ENCODE results near the gene SDSL. TPM values are rescaled to one million over a fixed set of nuclear protein-coding genes. Genes with fewer than 3 reads are reported as not detected.

The SDSL gene
- total and polyA plus RNA-seq, 2 experiments from 2014 or later = not detected

DNA sequence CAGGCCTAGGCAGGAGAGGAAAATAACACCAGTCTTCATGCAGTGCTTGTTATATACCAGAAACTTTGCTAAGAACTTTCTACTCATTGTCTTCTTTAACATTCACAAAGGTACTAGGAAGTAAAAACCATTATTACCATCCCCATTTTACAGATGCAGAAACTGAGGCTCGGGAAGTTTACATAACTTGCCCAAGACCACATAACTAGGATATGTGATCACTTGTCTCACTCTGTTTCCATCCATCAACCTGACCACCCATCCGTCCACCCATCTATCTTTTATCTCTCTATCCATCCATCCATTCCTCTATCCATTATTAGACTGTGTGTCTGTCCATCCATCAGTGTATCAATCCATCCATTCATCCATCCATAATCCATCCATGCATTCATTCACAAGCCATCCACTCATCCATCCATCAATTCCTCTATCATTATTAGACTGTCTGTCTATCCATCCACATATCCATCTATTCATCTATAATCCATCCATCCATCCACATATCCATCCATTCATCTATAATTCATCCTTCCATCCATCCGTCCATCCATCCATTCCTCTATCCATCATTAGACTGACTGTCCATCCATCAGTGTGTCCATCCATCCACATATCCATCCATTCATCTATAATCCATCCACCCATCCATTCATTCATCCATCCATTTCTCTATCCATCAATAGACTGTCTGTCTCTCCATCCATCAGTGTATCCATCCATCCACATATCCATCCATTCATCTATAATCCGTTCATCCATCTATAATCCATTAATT is 16.5 kb downstream of the SDSL start:
- TF ChIP-seq, protein P1, sequence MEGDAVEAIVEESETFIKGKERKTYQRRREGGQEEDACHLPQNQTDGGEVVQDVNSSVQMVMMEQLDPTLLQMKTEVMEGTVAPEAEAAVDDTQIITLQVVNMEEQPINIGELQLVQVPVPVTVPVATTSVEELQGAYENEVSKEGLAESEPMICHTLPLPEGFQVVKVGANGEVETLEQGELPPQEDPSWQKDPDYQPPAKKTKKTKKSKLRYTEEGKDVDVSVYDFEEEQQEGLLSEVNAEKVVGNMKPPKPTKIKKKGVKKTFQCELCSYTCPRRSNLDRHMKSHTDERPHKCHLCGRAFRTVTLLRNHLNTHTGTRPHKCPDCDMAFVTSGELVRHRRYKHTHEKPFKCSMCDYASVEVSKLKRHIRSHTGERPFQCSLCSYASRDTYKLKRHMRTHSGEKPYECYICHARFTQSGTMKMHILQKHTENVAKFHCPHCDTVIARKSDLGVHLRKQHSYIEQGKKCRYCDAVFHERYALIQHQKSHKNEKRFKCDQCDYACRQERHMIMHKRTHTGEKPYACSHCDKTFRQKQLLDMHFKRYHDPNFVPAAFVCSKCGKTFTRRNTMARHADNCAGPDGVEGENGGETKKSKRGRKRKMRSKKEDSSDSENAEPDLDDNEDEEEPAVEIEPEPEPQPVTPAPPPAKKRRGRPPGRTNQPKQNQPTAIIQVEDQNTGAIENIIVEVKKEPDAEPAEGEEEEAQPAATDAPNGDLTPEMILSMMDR (conservative IDR thresholded peaks at IDR 0.05; ENCODE audit: low read depth in 2 of 2) = no peak
- TF ChIP-seq, protein P2, sequence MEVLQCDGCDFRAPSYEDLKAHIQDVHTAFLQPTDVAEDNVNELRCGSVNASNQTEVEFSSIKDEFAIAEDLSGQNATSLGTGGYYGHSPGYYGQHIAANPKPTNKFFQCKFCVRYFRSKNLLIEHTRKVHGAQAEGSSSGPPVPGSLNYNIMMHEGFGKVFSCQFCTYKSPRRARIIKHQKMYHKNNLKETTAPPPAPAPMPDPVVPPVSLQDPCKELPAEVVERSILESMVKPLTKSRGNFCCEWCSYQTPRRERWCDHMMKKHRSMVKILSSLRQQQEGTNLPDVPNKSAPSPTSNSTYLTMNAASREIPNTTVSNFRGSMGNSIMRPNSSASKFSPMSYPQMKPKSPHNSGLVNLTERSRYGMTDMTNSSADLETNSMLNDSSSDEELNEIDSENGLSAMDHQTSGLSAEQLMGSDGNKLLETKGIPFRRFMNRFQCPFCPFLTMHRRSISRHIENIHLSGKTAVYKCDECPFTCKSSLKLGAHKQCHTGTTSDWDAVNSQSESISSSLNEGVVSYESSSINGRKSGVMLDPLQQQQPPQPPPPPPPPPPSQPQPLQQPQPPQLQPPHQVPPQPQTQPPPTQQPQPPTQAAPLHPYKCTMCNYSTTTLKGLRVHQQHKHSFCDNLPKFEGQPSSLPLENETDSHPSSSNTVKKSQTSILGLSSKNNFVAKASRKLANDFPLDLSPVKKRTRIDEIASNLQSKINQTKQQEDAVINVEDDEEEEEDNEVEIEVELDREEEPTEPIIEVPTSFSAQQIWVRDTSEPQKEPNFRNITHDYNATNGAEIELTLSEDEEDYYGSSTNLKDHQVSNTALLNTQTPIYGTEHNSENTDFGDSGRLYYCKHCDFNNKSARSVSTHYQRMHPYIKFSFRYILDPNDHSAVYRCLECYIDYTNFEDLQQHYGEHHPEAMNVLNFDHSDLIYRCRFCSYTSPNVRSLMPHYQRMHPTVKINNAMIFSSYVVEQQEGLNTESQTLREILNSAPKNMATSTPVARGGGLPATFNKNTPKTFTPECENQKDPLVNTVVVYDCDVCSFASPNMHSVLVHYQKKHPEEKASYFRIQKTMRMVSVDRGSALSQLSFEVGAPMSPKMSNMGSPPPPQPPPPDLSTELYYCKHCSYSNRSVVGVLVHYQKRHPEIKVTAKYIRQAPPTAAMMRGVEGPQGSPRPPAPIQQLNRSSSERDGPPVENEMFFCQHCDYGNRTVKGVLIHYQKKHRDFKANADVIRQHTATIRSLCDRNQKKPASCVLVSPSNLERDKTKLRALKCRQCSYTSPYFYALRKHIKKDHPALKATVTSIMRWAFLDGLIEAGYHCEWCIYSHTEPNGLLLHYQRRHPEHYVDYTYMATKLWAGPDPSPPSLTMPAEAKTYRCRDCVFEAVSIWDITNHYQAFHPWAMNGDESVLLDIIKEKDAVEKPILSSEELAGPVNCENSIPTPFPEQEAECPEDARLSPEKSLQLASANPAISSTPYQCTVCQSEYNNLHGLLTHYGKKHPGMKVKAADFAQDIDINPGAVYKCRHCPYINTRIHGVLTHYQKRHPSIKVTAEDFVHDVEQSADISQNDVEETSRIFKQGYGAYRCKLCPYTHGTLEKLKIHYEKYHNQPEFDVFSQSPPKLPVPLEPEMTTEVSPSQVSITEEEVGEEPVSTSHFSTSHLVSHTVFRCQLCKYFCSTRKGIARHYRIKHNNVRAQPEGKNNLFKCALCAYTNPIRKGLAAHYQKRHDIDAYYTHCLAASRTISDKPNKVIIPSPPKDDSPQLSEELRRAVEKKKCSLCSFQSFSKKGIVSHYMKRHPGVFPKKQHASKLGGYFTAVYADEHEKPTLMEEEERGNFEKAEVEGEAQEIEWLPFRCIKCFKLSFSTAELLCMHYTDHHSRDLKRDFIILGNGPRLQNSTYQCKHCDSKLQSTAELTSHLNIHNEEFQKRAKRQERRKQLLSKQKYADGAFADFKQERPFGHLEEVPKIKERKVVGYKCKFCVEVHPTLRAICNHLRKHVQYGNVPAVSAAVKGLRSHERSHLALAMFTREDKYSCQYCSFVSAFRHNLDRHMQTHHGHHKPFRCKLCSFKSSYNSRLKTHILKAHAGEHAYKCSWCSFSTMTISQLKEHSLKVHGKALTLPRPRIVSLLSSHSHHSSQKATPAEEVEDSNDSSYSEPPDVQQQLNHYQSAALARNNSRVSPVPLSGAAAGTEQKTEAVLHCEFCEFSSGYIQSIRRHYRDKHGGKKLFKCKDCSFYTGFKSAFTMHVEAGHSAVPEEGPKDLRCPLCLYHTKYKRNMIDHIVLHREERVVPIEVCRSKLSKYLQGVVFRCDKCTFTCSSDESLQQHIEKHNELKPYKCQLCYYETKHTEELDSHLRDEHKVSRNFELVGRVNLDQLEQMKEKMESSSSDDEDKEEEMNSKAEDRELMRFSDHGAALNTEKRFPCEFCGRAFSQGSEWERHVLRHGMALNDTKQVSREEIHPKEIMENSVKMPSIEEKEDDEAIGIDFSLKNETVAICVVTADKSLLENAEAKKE (CRISPR knock-in tag; IDR thresholded peaks at IDR 0.05) = no peak
- TF ChIP-seq EZH2phosphoT487 (IDR thresholded peaks at IDR 0.05; ENCODE audit: unreplicated experiment) (no peak), STAT1 (IDR thresholded peaks at IDR 0.05; ENCODE audit: unreplicated experiment) (no peak), CREB1 (CRISPR knock-in tag; IDR thresholded peaks at IDR 0.05; ENCODE audit: low read depth) (no peak), NANOG (IDR thresholded peaks at IDR 0.05; ENCODE audit: borderline replicate concordance) (no peak), ZNF114 (CRISPR knock-in tag; IDR thresholded peaks at IDR 0.05) (no peak), ZNF331 (CRISPR knock-in tag; IDR thresholded peaks at IDR 0.05; ENCODE audit: low read depth) (no peak)
- TF ChIP-seq, protein P3, sequence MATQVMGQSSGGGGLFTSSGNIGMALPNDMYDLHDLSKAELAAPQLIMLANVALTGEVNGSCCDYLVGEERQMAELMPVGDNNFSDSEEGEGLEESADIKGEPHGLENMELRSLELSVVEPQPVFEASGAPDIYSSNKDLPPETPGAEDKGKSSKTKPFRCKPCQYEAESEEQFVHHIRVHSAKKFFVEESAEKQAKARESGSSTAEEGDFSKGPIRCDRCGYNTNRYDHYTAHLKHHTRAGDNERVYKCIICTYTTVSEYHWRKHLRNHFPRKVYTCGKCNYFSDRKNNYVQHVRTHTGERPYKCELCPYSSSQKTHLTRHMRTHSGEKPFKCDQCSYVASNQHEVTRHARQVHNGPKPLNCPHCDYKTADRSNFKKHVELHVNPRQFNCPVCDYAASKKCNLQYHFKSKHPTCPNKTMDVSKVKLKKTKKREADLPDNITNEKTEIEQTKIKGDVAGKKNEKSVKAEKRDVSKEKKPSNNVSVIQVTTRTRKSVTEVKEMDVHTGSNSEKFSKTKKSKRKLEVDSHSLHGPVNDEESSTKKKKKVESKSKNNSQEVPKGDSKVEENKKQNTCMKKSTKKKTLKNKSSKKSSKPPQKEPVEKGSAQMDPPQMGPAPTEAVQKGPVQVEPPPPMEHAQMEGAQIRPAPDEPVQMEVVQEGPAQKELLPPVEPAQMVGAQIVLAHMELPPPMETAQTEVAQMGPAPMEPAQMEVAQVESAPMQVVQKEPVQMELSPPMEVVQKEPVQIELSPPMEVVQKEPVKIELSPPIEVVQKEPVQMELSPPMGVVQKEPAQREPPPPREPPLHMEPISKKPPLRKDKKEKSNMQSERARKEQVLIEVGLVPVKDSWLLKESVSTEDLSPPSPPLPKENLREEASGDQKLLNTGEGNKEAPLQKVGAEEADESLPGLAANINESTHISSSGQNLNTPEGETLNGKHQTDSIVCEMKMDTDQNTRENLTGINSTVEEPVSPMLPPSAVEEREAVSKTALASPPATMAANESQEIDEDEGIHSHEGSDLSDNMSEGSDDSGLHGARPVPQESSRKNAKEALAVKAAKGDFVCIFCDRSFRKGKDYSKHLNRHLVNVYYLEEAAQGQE (IDR thresholded peaks at IDR 0.05; ENCODE audit: unreplicated experiment) = no peak
- Histone ChIP-seq H4K20me1 (replicated peaks; ENCODE audit: insufficient read depth) (no peaks in the 10 kb centered on the region), H3K9me2 (ENCODE audit: insufficient read depth) (no peaks in the 10 kb centered on the region), H3K4me3 (no peak overlapping the region), H3K27me3 (ENCODE audit: insufficient read depth) (no peaks in the 10 kb centered on the region), H3K79me2 (replicated peaks; ENCODE audit: insufficient read depth) (no peaks in the 10 kb centered on the region), H3K27ac (ENCODE audit: low read depth) (no peak overlapping the region), H3K4me1 (ENCODE audit: insufficient read depth) (no peaks in the 10 kb centered on the region), H3F3A (replicated peaks; ENCODE audit: low read depth) (no peaks in the 10 kb centered on the region), H3K36me3 (ENCODE audit: insufficient read depth) (no peaks in the 10 kb centered on the region), H3K4me2 (no peak overlapping the region), H2AFZ (no peak overlapping the region)
- H3K4me1 Mint-ChIP-seq = 0 out of 3 replicates have a peak, but pooled peaks cover 3% of the 10 kb centered on the region
- ATAC-seq = no peak
- no peaks in the 10 kb centered on the region for H3K9me3 Mint-ChIP-seq
- H3K4me3 Mint-ChIP-seq = no peak overlapping the region
- no peaks in the 10 kb centered on the region for H3K36me3 Mint-ChIP-seq (ENCODE audit: low read depth)
- no peak for DNase-seq (ENCODE audit: low spot score)
- no peaks in the 10 kb centered on the region for H3K27me3 Mint-ChIP-seq (ENCODE audit: insufficient read depth, low read depth, poor library complexity)
- H3K27ac Mint-ChIP-seq = no peak overlapping the region

Data from GM23338 (cell line).